WI38 (cell line): ENCODE data around the gene OSER1.

Source experiments
- H3K4me3 ChIP-seq: 2 replicates; pipeline ENCODE4 v1.5.1; 2011; ENCODE audit warnings: low read depth, mild to moderate bottlenecking, control low read depth, low read length
- TF ChIP-seq, protein P1 (sequence below): IDR thresholded peaks from 2 replicates; pipeline ENCODE4 v1.5.1; 2012; ENCODE audit warnings: low read depth, mild to moderate bottlenecking, control low read depth, low read length

Gene OSER1

DNA sequence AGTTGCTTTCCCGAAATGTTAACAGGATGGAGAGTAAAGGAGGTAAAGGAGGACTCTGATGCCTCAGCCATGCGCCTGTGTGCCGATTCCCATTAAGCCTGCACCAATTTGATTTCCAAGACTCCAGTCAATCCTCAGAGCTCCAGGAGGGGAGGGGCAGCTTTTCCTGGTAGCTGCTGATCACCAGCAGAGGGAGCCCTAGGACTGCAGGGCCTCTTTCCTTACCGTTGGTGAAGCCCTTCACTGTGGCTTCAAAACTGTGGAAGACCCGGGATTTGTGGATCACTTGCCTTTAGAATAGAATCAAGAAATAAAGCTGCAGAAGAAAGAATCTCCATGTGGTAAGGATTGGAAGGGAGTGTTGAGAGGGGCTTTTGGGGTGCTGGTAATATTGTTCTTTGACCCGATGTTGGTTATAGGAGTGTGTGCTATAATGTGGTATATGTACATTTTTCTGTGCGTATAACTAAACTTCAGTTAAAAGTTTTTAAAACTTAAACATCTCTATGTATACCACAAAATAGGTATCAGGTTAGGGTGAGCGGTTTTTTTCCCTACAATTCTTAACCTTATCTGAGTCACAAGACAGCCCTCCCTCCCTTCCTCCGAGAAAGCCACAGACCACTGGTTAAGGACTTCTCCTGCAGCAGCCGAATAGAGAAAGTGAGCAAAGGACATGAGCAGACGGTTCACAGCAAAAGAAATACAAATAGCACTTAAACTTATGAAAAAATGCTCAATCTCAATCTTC, 6.9 kb upstream of the OSER1 start:
- TF ChIP-seq, protein P1, sequence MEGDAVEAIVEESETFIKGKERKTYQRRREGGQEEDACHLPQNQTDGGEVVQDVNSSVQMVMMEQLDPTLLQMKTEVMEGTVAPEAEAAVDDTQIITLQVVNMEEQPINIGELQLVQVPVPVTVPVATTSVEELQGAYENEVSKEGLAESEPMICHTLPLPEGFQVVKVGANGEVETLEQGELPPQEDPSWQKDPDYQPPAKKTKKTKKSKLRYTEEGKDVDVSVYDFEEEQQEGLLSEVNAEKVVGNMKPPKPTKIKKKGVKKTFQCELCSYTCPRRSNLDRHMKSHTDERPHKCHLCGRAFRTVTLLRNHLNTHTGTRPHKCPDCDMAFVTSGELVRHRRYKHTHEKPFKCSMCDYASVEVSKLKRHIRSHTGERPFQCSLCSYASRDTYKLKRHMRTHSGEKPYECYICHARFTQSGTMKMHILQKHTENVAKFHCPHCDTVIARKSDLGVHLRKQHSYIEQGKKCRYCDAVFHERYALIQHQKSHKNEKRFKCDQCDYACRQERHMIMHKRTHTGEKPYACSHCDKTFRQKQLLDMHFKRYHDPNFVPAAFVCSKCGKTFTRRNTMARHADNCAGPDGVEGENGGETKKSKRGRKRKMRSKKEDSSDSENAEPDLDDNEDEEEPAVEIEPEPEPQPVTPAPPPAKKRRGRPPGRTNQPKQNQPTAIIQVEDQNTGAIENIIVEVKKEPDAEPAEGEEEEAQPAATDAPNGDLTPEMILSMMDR, result peak; percentile 95
- H3K4me3 ChIP-seq, result no peak overlapping the region

DNA sequence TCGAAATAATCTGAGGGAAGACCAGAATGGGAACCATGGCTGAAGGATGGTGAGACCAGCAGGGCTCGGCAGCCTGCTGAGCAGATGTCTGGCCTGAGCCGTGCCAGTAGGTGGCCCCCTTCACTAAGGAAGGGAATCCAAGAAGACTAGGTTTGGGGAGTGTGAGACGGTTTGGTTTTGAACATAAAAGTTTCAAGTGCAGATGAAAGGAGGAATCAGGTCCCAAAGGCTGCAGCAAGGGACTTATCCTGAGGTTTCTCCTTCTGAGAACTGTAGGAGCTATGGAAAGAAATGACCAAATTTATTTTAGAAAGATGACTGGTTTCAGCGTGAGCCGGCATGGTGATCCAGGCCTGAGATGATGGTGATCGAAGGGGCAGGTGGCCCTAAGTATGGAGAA, 4.6 kb upstream of the OSER1 start:
- TF ChIP-seq, protein P1, result peak; percentile 87
- no peak overlapping the region for H3K4me3 ChIP-seq

DNA sequence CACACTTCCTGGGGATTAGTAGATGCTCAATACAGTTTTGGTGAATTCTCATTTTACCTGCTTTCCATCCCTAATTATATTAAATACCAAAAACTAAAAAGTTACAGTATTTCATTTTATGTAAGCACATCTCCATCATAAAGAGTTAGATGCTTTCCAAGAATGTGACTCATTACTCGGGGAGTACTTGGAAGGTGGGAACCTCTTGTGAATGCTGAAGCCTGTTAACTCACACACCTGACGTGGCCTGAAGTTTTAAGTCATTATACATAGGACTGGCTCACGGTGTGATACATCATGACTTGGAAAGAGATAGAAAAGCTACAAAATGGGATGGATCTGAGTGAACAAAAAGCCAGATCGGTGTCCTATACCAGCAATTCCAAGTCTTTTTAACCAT, 2.2 kb upstream of the OSER1 start:
- TF ChIP-seq, protein P1, result no peak
- H3K4me3 ChIP-seq, result no peak overlapping the region

DNA sequence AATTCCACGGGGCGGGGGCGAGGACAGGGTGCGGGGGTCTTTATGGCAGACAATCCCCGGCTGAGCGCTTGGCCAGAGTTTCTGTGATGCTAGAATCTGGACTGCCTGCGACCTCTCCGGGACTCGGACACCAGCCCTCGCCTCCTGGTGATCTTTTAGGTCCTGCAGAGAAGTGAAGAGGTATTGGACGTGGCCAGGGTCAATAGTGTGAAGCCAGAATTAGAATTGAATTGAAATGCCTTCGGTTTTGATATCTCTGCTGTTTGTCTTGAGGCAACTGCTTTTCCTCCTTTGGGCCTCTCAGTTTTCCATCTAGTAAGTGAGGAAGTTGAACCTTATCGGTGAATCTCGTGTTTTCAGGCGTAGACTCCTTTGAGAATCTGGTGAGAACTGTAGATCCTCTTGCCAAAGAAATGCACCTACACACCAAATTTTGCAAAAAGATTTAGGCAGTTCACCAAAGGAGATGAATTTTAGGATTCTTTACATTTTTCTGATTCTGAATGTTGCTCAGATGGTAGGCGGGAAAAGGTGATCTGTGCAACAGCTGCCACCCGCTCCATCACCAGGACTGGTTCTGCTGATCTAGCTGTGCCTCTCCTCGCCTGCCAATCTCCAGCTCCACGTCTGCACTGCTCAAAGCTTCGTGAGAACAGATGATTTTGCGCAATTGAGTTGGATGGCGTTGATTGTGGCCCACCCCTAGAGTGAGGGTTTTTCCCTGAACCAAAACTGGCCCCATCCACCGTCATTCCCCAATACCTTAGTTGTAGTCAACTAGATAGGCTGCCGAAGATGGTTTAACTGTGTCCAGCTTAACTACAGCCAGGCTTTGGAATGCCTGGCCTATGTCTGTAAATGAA, 837 bp upstream of the OSER1 start:
- H3K4me3 ChIP-seq, result peak overlapping the region; percentile 99
- TF ChIP-seq, protein P1, result no peak

DNA sequence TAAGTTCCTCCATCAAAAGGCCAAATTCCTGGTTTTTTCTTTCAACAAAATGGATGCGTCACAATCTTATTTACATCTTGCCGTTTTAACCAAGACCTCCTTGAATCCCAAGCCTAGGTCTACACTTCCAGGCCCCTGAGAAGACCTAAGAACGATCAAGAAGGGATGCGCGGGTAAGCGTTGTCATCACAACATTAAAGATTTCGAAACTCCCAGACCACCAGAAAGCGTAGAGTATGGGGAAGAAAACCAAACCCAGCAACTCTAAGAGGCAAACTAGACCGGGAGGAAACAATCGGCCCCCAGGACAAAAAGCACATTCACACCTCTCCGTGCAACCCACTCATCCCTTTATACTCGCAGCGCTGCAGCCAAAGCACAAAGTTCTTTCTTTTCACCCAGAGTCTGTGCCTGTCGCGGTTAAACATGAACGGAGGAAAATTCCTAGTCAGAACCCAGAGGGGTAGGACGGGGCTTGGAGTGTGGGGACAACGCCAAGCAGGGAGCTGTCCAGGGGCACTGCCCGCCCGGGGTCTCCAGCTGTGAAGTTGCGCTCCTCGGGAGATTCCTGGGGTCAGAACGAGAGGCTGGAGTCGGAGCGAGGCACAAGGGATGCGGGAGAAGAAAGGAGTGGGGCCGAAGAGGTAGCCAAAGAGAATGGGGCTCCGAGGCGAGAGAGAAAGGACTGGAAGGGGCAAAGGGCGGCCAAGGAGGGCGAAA, 725 bp downstream of the OSER1 start:
- TF ChIP-seq, protein P1, result no peak
- peak overlapping the region; percentile 99 for H3K4me3 ChIP-seq

DNA sequence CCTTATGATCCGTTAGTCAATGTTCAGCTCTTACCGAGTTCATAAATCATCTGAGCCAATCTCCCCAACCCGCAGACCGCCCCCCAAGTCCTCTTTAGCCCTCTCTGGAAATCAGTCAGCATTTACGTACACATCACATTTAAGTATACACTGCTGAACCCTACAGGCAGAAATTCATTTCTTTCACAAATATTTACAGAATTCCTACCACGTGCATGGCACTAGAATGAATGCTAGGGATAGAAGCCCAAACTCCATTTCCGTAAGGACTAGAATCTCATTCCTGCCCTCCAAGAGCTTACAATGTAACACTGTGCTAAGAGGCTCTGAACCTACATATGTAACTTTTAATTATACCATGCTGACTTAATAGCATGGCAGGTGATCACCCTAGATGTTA, 1.8 kb downstream of the OSER1 start:
- H3K4me3 ChIP-seq, result peak overlapping the region; percentile 99
- TF ChIP-seq, protein P1, result no peak

DNA sequence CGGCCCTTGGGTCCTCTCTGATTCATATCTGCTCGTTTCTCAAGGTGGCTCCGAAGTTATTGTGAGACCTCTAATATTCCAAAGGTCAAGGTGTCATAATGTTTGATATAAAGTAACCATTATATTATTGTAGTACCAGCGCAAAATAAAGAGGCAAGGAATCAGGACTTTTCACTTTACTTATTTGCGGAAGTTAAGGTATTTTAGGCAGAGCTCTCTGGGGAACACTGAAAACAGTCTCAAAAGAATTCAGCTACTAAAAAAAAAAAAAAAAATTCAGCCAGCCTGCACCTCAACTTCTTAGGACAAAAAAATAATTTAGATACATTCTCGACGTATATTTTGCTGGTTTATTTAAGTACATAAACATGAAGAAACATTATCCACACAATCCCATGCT, 2.4 kb downstream of the OSER1 start:
- peak overlapping the region; percentile 99 for H3K4me3 ChIP-seq
- TF ChIP-seq, protein P1, result no peak
